Adrenal gland (tissue), 12 donors: ENCODE measurements around the gene SIGLEC12. TPM values are rescaled to one million over a fixed set of nuclear protein-coding genes. Genes with fewer than 3 reads are reported as not detected.
A peak's percentile ranks its signal among the peaks of the same experiment; 100 is the strongest.
"Not testable (repeated sequence)": the region's sequence is repeated elsewhere in the genome, so short reads cannot be mapped to it uniquely, and the experiment has no call there.

Experiments
- DNase-seq, 7 donors: peaks; one replicate each; pipeline ENCODE4 v3.0.0-alpha.2; 2019 to 2020
- H3K27ac ChIP-seq, 5 donors: fragments of 200-600 bp; sonication (generic) in 4 of 5; 1 replicate in 3 of 5; 2 replicates in 2 of 5; pipeline versions ENCODE4 v1.5.1 to v1.8.0; 2016 to 2020; ENCODE audit warnings: mild to moderate bottlenecking in 1 of 5
- H3K27me3 ChIP-seq: fragments of 200-600 bp; 2 replicates; pipeline ENCODE4 v1.8.0; 2021
- H3K36me3 ChIP-seq, 2 donors: fragments of 200-600 bp; replicated peaks in 1 of 2; 1 replicate in 1 of 2; 2 replicates in 1 of 2; pipeline versions ENCODE4 v1.5.1 to v1.8.0; 2018 to 2022
- H3K4me1 ChIP-seq, 2 donors: fragments of 200-600 bp; replicated peaks in 1 of 2; 1 replicate in 1 of 2; 2 replicates in 1 of 2; pipeline versions ENCODE4 v1.5.1 to v1.8.0; 2018 to 2021
- H3K4me3 ChIP-seq, 4 donors: fragments of 200-600 bp; sonication (generic) in 3 of 4; one replicate each; pipeline ENCODE4 v1.5.1; 2016 to 2018
- H3K9me3 ChIP-seq, 3 donors: fragments of 200-600 bp; sonication (generic) in 1 of 3; replicated peaks in 1 of 3; 1 replicate in 2 of 3; 2 replicates in 1 of 3; pipeline versions ENCODE4 v1.5.1 to v1.8.0; 2016 to 2021
- CTCF ChIP-seq, 6 experiments: fragments of 450-650 bp in 4 of 6; fragments of 200-600 bp in 2 of 6; sonication (generic) in 1 of 6; IDR thresholded peaks; 1 replicate in 5 of 6; 2 replicates in 1 of 6; pipeline versions ENCODE4 v1.5.1 to v1.8.0; 2016 to 2021; ENCODE audit warnings: antibody characterized with exemption in 6 of 6, mild to moderate bottlenecking in 2 of 6, moderate library complexity in 1 of 6
- POLR2A ChIP-seq, 2 donors: fragments of 450-650 bp; IDR thresholded peaks; one replicate each; pipeline ENCODE4 v1.6.1; 2017; ENCODE audit warnings: antibody characterized with exemption in 2 of 2, mild to moderate bottlenecking in 2 of 2, moderate library complexity in 1 of 2
- WGBS, 4 donors: extraction: QIAGEN DNeasy Blood & Tissue Kit in 2 of 4; methylation state at CpG; one replicate each; pipeline versions ENCODE4 v1.1.5 to v1.1.7; 2013 to 2017; 5-methylcytosine and 5-hydroxymethylcytosine counted together
- intact Hi-C, 2 donors: fragments of 100-400 bp; cut with DNase I; formaldehyde crosslinking; loops; one replicate each; pipeline versions ENCODE4 v1.14.1 to v1.15.0; 2022 to 2023
- polyA plus RNA-seq, 3 donors: library from polyadenylated mRNA; stranded (reverse); fragments of 200-250 nt in 2 of 3; fragments of 350-450 nt in 1 of 3; fragmentation: Illumina TruSeq in 1 of 3; extraction: RNeasy Lipid Tissue Mini Kit (QIAGEN cat#74804) in 1 of 3; gene quantifications; one replicate each; pipeline ENCODE4 v1.2.3, GENCODE V29; 2013 to 2014
- small RNA-seq, 2 donors: library from RNA; depleted of rRNA; stranded (forward); fragments of <200 nt; gene quantifications; one replicate each; pipeline ENCODE3, GENCODE V24; 2016
- total RNA-seq, 9 donors: library from RNA; depleted of rRNA in 4 of 9; stranded (reverse); fragments of >200 nt in 4 of 9; fragments of 120-200 nt in 1 of 9; fragmentation: NEBNext Ultra II Directional in 1 of 9; extraction: Animal tissue kit (Norgen Biotek cat#: 25700) in 1 of 9; gene quantifications; one replicate each; pipeline versions ENCODE4 v1.1.0 to v1.2.4, GENCODE V29; 2013 to 2023
- donor health status: healthy with polysubstance abuse.
- donor health status: Bipolar disorder and iron deficiency.
- donor health status: DM: yes; HTN: yes; CAD: no.
- donor health status: DM: no; HTN: no; CAD: no.
- donor health status: DM: no; HTN: no; CAD: no.
- donor health status: DM: yes; HTN: yes; CAD: no.

Gene SIGLEC12
- total and polyA plus RNA-seq, 12 donors: 0.30 to 3.1 (median 0.82) TPM; not detected in 2

GRCh38 chr19:51448011-51448410, 53.6 kb downstream of the SIGLEC12 start:
- intact Hi-C loops: no loop called here
- no peak for DNase-seq
- Histone ChIP-seq H3K27ac (no peak overlapping the region), H3K36me3 (no peaks in the 10 kb centered on the region), H3K4me3 (no peak overlapping the region), H3K9me3 (no peaks in the 10 kb centered on the region), H3K4me1 (no peaks in the 10 kb centered on the region), H3K27me3 (no peaks in the 10 kb centered on the region)
- 70 to 80% (median 76%) methylated on average over 7 of the region's 7 CpGs for WGBS, 4 donors
- TF ChIP-seq CTCF (IDR thresholded peaks at IDR 0.05) (no peak), POLR2A (IDR thresholded peaks at IDR 0.05) (no peak)

- H3K4me1 ChIP-seq, H3K27ac ChIP-seq, H3K4me3 ChIP-seq, H3K27me3 ChIP-seq, H3K36me3 ChIP-seq, DNase-seq, intact Hi-C loops, H3K9me3 ChIP-seq: not testable (repeated sequence)
- WGBS, 4 donors: 67 to 82% (median 72%) methylated on average over 3 of the region's 3 CpGs
Observed at GRCh38 chr19:51447510-51447909, 54.1 kb downstream of the SIGLEC12 start.

- TF ChIP-seq POLR2A (IDR thresholded peaks at IDR 0.05) (no peak), CTCF (IDR thresholded peaks at IDR 0.05) (no peak)
- intact Hi-C loops: no loop called here
- DNase-seq: peak in 2 of 7 donors; percentile 29 to 30
- no peaks in the 10 kb centered on the region for H3K9me3 ChIP-seq
- H3K4me1 ChIP-seq: no peaks in the 10 kb centered on the region
- peak overlapping the region in 2 of 5 donors; percentile 29 to 44 for H3K27ac ChIP-seq
- no peaks in the 10 kb centered on the region for H3K36me3 ChIP-seq
- 50 to 69% (median 59%) methylated on average over 27 to 31 of the region's 31 CpGs for WGBS, 4 donors
- H3K27me3 ChIP-seq: no peaks in the 10 kb centered on the region
- peak overlapping the region in 1 of 4 donors; percentile 15 for H3K4me3 ChIP-seq
Observed at GRCh38 chr19:51441410-51442390, 59.9 kb downstream of the SIGLEC12 start.

Small RNA genes lying within 50 kb of the gene (small RNA-seq; reads per million reads assigned to genes)
- 0 reads per million in 2 donors for gene AC020914.3
- 0 reads per million in 2 donors for gene AC020914.5

Other genes starting within 250 kb of the SIGLEC12 start
- gene IGLON5, start 190.2 kb downstream of the SIGLEC12 start, total RNA-seq: 1 to 10 TPM in 3 of 9 donors, under 1 TPM in 4, not detected in 2; 0.13 to 2.3 (median 0.67) TPM
- 1 to 10 TPM; 1.3 to 3.4 (median 2.0) TPM for gene IGLON5, start 190.2 kb downstream of the SIGLEC12 start, polyA plus RNA-seq
- 1 to 10 TPM; 1.0 to 3.7 (median 2.5) TPM for gene VSIG10L, start 159.7 kb downstream of the SIGLEC12 start, total RNA-seq
- gene VSIG10L, start 159.7 kb downstream of the SIGLEC12 start, polyA plus RNA-seq: 1 to 10 TPM; 2.7 to 6.0 (median 4.1) TPM
- gene ETFB, start 135.4 kb downstream of the SIGLEC12 start, total RNA-seq: 100 to 1,000 TPM; 179 to 470 (median 242) TPM
- gene ETFB, start 135.4 kb downstream of the SIGLEC12 start, polyA plus RNA-seq: 100 to 1,000 TPM; 110 to 304 (median 159) TPM
- 1 to 10 TPM in 5 of 9 donors, not detected in 4; 1.4 to 2.8 (median 2.4) TPM for gene CLDND2, start 132.8 kb downstream of the SIGLEC12 start, total RNA-seq
- gene CLDND2, start 132.8 kb downstream of the SIGLEC12 start, polyA plus RNA-seq: 10 to 100 TPM in 1 of 3 donors, 1 to 10 TPM in 1, under 1 TPM in 1; 0.73 to 11.7 (median 5.5) TPM
- 1 to 10 TPM; 1.1 to 5.9 (median 2.8) TPM for gene NKG7, start 129.1 kb downstream of the SIGLEC12 start, total RNA-seq
- 1 to 10 TPM; 1.2 to 5.1 (median 3.6) TPM for gene NKG7, start 129.1 kb downstream of the SIGLEC12 start, polyA plus RNA-seq
- not detected for gene LIM2, start 113.8 kb downstream of the SIGLEC12 start, total RNA-seq
- gene LIM2, start 113.8 kb downstream of the SIGLEC12 start, polyA plus RNA-seq: not detected
- under 1 TPM in 2 of 9 donors, not detected in 7; 0.11 to 0.41 TPM for gene C19orf84, start 111.2 kb downstream of the SIGLEC12 start, total RNA-seq
- gene C19orf84, start 111.2 kb downstream of the SIGLEC12 start, polyA plus RNA-seq: under 1 TPM in 1 of 3 donors, not detected in 2; 0.10 TPM
- gene SIGLEC10, start 84.2 kb downstream of the SIGLEC12 start, total RNA-seq: 10 to 100 TPM in 7 of 9 donors, 1 to 10 TPM in 1, under 1 TPM in 1; 0.89 to 70.7 (median 22.6) TPM
- 10 to 100 TPM in 2 of 3 donors, 1 to 10 TPM in 1; 9.7 to 19.1 (median 11.7) TPM for gene SIGLEC10, start 84.2 kb downstream of the SIGLEC12 start, polyA plus RNA-seq
- gene SIGLEC8, start 43.3 kb downstream of the SIGLEC12 start, total RNA-seq: 10 to 100 TPM in 3 of 9 donors, 1 to 10 TPM in 5, under 1 TPM in 1; 0.33 to 34.0 (median 9.0) TPM
- 1 to 10 TPM; 1.1 to 3.0 (median 2.4) TPM for gene SIGLEC8, start 43.3 kb downstream of the SIGLEC12 start, polyA plus RNA-seq
- not detected for gene CEACAM18, start 23.3 kb downstream of the SIGLEC12 start, total RNA-seq
- not detected for gene CEACAM18, start 23.3 kb downstream of the SIGLEC12 start, polyA plus RNA-seq
- gene SIGLEC6, start 29.9 kb upstream of the SIGLEC12 start, total RNA-seq: under 1 TPM in 2 of 9 donors, not detected in 7; 0.06 to 0.18 TPM
- not detected for gene SIGLEC6, start 29.9 kb upstream of the SIGLEC12 start, polyA plus RNA-seq
- 10 to 100 TPM in 4 of 9 donors, 1 to 10 TPM in 5; 2.5 to 14.5 (median 6.9) TPM for gene ZNF175, start 69.5 kb upstream of the SIGLEC12 start, total RNA-seq
- gene ZNF175, start 69.5 kb upstream of the SIGLEC12 start, polyA plus RNA-seq: 1 to 10 TPM; 2.1 to 6.5 (median 3.4) TPM
- gene SIGLEC5, start 128.6 kb upstream of the SIGLEC12 start, total RNA-seq: 1 to 10 TPM in 1 of 9 donors, under 1 TPM in 4, not detected in 4; 0.11 to 3.0 (median 0.57) TPM
- not detected for gene SIGLEC5, start 128.6 kb upstream of the SIGLEC12 start, polyA plus RNA-seq
- gene SIGLEC14, start 145.0 kb upstream of the SIGLEC12 start, total RNA-seq: 10 to 100 TPM in 4 of 9 donors, 1 to 10 TPM in 2, under 1 TPM in 2, not detected in 1; 0.44 to 29.0 (median 11.4) TPM
- gene SIGLEC14, start 145.0 kb upstream of the SIGLEC12 start, polyA plus RNA-seq: 1 to 10 TPM; 1.2 to 3.6 (median 2.7) TPM
- 10 to 100 TPM in 8 of 9 donors, 1 to 10 TPM in 1; 2.2 to 56.0 (median 22.6) TPM for gene SPACA6, start 191.5 kb upstream of the SIGLEC12 start, total RNA-seq
- 100 to 1,000 TPM in 2 of 3 donors, 1 to 10 TPM in 1; 4.0 to 291 (median 123) TPM for gene SPACA6, start 191.5 kb upstream of the SIGLEC12 start, polyA plus RNA-seq
- under 1 TPM in 4 of 9 donors, not detected in 5; 0.06 to 0.31 (median 0.16) TPM for gene HAS1, start 222.2 kb upstream of the SIGLEC12 start, total RNA-seq
- gene HAS1, start 222.2 kb upstream of the SIGLEC12 start, polyA plus RNA-seq: 1 to 10 TPM in 1 of 3 donors, under 1 TPM in 1, not detected in 1; 0.24 to 3.1 TPM